ENCODE data around the gene HMGA1. TPM values are rescaled to one million over a fixed set of nuclear protein-coding genes. Genes with fewer than 3 reads are reported as not detected.
A peak's percentile ranks its signal among the peaks of the same experiment; 100 is the strongest.

The HMGA1 gene
- total and polyA plus RNA-seq, 7 donors = 83.5 to 389 (median 134) TPM

DNA sequence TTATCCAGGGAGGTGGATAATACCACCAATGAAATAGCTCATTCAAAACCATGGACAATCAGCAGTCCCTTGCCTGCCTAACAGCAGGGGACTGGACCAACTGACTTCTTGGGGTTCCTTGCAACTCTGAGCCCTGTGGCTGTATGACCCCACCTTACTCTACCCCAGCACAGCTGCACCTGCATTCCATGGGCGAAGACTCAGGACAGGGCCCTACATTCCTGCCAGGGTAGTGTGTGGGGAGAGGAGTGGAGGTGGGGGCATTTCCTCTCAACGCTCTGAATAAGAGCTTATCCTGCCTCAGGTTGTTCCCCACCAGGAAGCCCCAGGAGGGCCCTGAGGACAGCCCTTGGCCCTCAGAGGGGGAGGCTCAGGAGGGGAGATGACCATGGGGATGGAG is 30.8 kb upstream of the HMGA1 start:
- intact Hi-C loops (cut with DNase I) = no loop called here
- no peaks in the 10 kb centered on the region for H3K4me1 ChIP-seq
- H3K9me3 ChIP-seq = no peaks in the 10 kb centered on the region
- no peak overlapping the region for H3K27ac ChIP-seq
- 67 to 80% (median 70%) methylated on average over 2 of the region's 2 CpGs for WGBS, 3 donors
- TF ChIP-seq, protein P1, sequence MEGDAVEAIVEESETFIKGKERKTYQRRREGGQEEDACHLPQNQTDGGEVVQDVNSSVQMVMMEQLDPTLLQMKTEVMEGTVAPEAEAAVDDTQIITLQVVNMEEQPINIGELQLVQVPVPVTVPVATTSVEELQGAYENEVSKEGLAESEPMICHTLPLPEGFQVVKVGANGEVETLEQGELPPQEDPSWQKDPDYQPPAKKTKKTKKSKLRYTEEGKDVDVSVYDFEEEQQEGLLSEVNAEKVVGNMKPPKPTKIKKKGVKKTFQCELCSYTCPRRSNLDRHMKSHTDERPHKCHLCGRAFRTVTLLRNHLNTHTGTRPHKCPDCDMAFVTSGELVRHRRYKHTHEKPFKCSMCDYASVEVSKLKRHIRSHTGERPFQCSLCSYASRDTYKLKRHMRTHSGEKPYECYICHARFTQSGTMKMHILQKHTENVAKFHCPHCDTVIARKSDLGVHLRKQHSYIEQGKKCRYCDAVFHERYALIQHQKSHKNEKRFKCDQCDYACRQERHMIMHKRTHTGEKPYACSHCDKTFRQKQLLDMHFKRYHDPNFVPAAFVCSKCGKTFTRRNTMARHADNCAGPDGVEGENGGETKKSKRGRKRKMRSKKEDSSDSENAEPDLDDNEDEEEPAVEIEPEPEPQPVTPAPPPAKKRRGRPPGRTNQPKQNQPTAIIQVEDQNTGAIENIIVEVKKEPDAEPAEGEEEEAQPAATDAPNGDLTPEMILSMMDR (IDR thresholded peaks at IDR 0.05) = no peak
- H3K36me3 ChIP-seq (ENCODE audit: insufficient read depth in 1 of 2, low read depth in 1 of 2) = no peaks in the 10 kb centered on the region
- DNase-seq (peak in 1 of 2 donors; percentile 17), ATAC-seq (no peak)
- H3K4me3 ChIP-seq = no peak overlapping the region
- no peaks in the 10 kb centered on the region for H3K27me3 ChIP-seq (ENCODE audit: insufficient read depth in 3 of 3, low read length in 2 of 3)

GRCh38 chr6:34206726-34207125 is 29.9 kb upstream of the HMGA1 start:
- no peak for ATAC-seq
- no peaks in the 10 kb centered on the region for H3K9me3 ChIP-seq
- peak in 1 of 2 donors; percentile 33 for DNase-seq
- TF ChIP-seq, protein P1 (IDR thresholded peaks at IDR 0.05) = no peak
- 62 to 68% (median 67%) methylated on average over 7 of the region's 7 CpGs for WGBS, 3 donors
- intact Hi-C loops (cut with DNase I) = no loop called here
- H3K36me3 ChIP-seq (ENCODE audit: insufficient read depth in 1 of 2, low read depth in 1 of 2) = no peaks in the 10 kb centered on the region
- H3K4me3 ChIP-seq = no peak overlapping the region
- H3K27ac ChIP-seq = no peak overlapping the region
- H3K27me3 ChIP-seq (ENCODE audit: insufficient read depth in 3 of 3, low read length in 2 of 3) = no peaks in the 10 kb centered on the region
- no peaks in the 10 kb centered on the region for H3K4me1 ChIP-seq

- WGBS, 3 donors = 77 to 79% (median 77%) methylated on average over 4 of the region's 4 CpGs
- ATAC-seq (no peak), DNase-seq (peak in 1 of 2 donors; percentile 4)
Observed at GRCh38 chr6:34207695-34208443, 28.8 kb upstream of the HMGA1 start.

GRCh38 chr6:34213772-34214171 is 22.9 kb upstream of the HMGA1 start:
- 82 to 89% (median 88%) methylated on average over 4 of the region's 4 CpGs for WGBS, 3 donors
- no peak overlapping the region for H3K4me3 ChIP-seq

More at GRCh38 chr6:34207695-34208443, 28.8 kb upstream of the HMGA1 start:
- Histone ChIP-seq H3K27ac (no peak overlapping the region), H3K4me1 (no peaks in the 10 kb centered on the region), H3K27me3 (ENCODE audit: insufficient read depth in 3 of 3, low read length in 2 of 3) (no peaks in the 10 kb centered on the region), H3K36me3 (ENCODE audit: insufficient read depth in 1 of 2, low read depth in 1 of 2) (no peaks in the 10 kb centered on the region), H3K4me3 (no peak overlapping the region), H3K9me3 (no peaks in the 10 kb centered on the region)
- TF ChIP-seq, protein P1 (IDR thresholded peaks at IDR 0.05) = no peak
- intact Hi-C loops (cut with DNase I) = no loop called here

More at GRCh38 chr6:34213772-34214171, 22.9 kb upstream of the HMGA1 start:
- Histone ChIP-seq H3K36me3 (ENCODE audit: insufficient read depth in 1 of 2, low read depth in 1 of 2) (no peaks in the 10 kb centered on the region), H3K4me1 (no peaks in the 10 kb centered on the region), H3K27ac (no peak overlapping the region), H3K27me3 (ENCODE audit: insufficient read depth in 3 of 3, low read length in 2 of 3) (no peaks in the 10 kb centered on the region), H3K9me3 (no peaks in the 10 kb centered on the region)
- TF ChIP-seq, protein P1 (IDR thresholded peaks at IDR 0.05) = no peak
- ATAC-seq = no peak
- intact Hi-C loops (cut with DNase I) = no loop called here
- DNase-seq = peak in 1 of 2 donors; percentile 8
